22Rv1 (cell line): ENCODE data around the gene ZNF581.

Experiments used
- ZFX ChIP-seq: fragments of 450-650 bp; IDR thresholded peaks from 2 replicates; pipeline ENCODE4 v1.6.1; 2017; ENCODE audit warnings: antibody characterized with exemption, borderline replicate concordance
- TF ChIP-seq, protein P1 (sequence below): fragments of 450-650 bp; IDR thresholded peaks from 2 replicates; pipeline ENCODE4 v1.5.1; 2017; ENCODE audit warnings: mild to moderate bottlenecking

DNA sequence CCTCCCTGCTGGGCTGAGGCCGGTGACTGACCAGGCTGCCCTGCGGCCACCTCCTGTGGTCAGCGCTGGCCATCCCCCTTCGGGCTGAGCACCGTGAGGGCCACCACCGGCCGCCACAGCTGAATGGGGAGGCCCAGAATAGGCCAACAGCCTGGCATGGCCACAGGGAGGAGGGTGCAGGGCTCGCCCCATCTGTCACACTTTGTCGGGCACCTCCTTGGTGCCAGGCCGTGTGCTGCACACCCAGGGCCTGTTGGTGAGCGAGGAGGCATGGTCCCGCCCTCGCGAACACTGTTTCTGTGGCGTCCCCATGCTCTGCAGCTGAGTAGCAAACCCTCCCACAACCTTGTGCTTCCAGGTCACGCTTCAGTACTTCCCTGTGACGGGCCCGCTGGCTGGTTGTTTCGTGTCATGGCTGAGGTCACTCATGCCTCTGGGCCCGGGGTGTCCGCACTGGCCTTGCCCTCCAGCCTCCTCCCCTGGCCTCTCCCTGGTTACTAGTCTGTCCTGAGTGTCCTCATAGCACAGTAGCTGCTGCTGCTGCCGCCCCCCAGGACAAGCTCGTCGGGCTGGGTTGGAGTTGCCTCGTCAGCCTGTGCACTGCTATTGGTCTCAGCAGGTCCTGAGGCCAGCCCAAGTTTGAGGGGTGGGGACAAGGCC is 46.8 kb downstream of the ZNF581 start:
- TF ChIP-seq, protein P1, sequence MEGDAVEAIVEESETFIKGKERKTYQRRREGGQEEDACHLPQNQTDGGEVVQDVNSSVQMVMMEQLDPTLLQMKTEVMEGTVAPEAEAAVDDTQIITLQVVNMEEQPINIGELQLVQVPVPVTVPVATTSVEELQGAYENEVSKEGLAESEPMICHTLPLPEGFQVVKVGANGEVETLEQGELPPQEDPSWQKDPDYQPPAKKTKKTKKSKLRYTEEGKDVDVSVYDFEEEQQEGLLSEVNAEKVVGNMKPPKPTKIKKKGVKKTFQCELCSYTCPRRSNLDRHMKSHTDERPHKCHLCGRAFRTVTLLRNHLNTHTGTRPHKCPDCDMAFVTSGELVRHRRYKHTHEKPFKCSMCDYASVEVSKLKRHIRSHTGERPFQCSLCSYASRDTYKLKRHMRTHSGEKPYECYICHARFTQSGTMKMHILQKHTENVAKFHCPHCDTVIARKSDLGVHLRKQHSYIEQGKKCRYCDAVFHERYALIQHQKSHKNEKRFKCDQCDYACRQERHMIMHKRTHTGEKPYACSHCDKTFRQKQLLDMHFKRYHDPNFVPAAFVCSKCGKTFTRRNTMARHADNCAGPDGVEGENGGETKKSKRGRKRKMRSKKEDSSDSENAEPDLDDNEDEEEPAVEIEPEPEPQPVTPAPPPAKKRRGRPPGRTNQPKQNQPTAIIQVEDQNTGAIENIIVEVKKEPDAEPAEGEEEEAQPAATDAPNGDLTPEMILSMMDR: no peak
- TF ChIP-seq ZFX: no peak
